HG03060 (cell line): Measurements from ENCODE around the gene TSPAN11.
"Not testable (repeated sequence)": the region's sequence is repeated elsewhere in the genome, so short reads cannot be mapped to it uniquely, and the experiment has no call there.

Experiments used
- ATAC-seq: cut with Tn5 transposase; IDR thresholded peaks from one replicate; pipeline ENCODE4 v1.9.1; 2021; ENCODE audit warnings: low read depth, moderate number of reproducible peaks; ENCODE audit not compliant: unreplicated experiment

The TSPAN11 gene, protein sequence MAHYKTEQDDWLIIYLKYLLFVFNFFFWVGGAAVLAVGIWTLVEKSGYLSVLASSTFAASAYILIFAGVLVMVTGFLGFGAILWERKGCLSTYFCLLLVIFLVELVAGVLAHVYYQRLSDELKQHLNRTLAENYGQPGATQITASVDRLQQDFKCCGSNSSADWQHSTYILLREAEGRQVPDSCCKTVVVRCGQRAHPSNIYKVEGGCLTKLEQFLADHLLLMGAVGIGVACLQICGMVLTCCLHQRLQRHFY

GRCh38 chr12:30926243-30927221 is at the start of gene TSPAN11:
TSPAN11 (plus strand) TSS chr12:30926748; CDS start chr12:30953992, 27,244 bp downstream.
- ATAC-seq, result no peak

DNA sequence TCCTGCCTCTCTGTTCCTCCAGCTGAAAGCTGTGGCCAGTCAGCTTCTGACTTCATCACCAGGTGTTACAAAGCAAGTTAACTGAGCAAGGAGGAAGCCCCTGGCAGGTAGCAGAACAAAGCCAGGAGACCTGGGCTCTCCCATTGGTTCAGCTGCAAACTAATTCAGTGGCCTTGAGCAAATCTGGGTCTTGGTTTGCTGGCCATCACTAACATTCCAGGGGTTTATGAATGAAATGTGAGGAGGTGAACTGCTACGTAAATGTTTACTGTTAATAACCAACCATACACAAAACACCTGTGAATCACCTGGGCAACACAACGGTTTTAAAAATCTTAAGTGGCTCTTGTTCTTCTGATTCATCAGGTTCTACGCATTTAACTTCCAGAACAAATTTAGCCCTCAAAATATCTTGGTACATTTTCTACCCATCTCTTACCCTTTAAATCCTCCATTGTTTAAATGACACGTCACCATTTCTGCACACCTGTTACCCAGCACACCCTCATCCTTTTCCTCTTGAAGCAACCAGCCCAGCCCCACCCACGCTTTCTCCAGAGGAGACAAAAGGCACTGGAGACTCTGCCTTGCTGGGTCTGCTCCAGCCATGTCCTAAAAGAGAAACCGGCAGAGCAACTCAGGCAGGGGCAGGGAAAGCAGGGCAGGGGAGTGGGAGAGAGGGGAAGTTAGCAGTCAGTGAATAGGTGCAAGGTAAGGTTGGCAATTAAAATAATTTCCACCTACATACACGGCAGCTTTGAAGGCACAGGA is 49.3 kb upstream of the TSPAN11 start:
- no peak for ATAC-seq

- ATAC-seq, result no peak
Observed at GRCh38 chr12:30878024-30878423, 48.5 kb upstream of the TSPAN11 start.

DNA sequence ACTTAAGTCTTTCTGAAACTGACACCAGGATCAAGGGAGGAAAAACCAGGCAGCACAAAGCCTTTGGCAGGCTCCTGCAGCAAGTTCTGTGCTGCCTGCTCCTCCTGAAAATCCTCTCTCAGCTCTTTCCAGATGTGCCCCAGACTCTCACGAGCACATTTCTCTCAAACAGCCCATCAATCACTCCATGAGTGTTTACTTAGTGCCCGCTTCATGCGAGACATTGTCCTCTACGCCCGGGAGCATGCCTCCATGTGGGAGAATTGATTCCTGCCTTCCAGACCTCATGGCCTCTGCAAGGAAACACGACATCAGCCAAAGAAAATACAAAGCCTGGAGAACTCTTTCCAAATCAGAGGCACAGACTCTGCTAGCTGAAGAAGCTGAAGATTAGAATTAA is 46.5 kb upstream of the TSPAN11 start:
- ATAC-seq, result no peak

DNA sequence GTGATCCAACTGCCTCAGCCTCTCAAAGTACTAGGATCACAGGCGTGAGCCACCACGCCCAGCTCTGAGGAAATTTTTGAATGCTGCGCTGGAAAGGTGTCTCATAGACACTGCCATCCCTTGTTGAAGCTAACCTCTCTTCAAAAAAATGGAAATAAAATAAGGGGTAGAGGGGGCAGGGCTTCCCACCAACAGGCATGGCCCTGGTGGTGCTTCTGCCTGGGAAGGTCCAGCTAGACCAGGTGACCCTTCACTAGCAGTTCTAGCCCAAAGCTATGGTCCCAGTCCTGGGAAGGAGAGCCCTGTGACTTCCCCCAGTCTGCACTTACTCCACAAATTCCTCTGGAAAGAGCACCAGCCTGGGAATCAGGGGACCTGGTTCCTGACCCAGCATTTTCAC is 45.7 kb upstream of the TSPAN11 start:
- no peak for ATAC-seq

DNA sequence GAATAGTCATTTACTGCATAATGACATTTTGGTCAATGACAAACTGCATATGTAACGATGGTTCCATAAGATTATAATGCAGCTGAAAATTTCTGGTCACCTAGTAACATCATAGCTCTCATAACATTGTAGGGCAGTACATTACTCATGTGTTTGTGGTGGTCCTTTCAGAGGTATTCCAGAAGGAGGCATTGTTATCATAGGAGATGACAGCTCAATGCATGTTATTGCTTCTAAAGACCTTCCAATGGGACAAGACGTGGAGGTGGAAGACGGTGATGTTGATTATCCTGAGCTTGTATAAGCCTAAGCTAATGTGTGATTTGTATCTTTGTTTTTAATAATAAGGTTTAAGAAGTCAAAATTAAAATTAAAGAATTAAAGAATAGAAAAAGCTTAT is 43.8 kb upstream of the TSPAN11 start:
- no peak for ATAC-seq

DNA sequence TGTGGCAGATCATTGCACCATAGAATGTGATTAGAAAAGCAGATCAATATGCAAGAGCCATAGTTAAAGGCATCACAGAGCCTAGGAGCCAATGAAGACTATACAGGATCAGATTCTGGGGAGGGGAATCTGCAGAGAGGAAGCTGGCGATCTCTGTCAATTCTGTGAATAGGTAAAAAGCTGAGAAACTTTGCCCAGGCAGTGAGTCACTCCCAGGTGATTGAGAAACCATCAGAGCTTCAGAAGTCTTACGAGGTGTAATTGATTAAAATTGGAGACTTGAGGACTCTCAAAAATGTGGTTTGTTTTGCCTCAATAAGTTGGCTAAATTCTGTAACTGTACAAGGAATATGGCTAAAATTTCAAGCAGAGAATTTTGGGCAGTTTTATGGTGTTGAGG is 41.7 kb upstream of the TSPAN11 start:
- ATAC-seq, result no peak

- no peak for ATAC-seq
Observed at GRCh38 chr12:30885321-30885720, 41.2 kb upstream of the TSPAN11 start.

GRCh38 chr12:30887226-30887625 is 39.3 kb upstream of the TSPAN11 start:
- ATAC-seq, result no peak

DNA sequence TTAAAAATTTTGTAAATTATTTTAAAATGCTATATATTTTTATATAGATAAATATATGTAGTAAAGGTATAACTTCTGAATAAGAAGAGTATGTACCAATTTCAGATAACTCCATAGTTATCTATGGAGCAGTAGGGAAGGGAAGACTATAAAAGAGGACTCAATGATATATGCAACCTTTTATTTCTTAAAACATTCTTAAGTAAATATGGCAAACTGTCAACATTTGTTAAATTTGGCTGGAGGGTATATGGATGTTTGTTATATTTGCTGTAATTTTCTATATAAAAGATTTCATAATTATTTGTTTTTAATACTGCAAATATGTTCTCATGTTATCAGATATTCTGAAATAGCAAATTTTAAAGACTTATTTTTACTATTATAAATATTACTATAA is 38.3 kb upstream of the TSPAN11 start:
- no peak for ATAC-seq

- not testable (repeated sequence) for ATAC-seq
Observed at GRCh38 chr12:30894531-30894930, 32.0 kb upstream of the TSPAN11 start.

DNA sequence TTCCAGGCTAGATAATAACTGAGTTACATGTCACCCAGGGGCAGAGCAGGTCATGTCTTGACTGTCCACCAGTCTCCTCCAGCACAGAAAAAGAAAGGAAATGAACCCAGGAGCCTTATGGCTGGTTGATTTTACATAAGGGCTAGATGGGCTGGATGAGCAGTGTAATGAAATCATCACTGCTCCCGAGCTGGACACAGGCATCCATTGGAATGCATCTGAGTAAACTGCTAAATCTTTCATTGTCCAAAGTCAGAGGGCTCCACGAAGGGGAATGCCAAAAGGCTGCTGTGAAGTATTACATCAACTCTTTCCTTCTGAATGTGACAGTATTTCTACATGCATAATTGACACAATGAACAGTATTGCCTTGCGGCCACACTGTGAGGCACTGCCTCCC is 30.1 kb upstream of the TSPAN11 start:
- ATAC-seq, result no peak

- ATAC-seq, result no peak
Observed at GRCh38 chr12:30898846-30899245, 27.7 kb upstream of the TSPAN11 start.

- no peak for ATAC-seq
Observed at GRCh38 chr12:30900351-30900750, 26.2 kb upstream of the TSPAN11 start.

- ATAC-seq, result no peak
Observed at GRCh38 chr12:30902001-30902400, 24.5 kb upstream of the TSPAN11 start.

- ATAC-seq, result no peak
Observed at GRCh38 chr12:30902596-30902995, 24.0 kb upstream of the TSPAN11 start.

- no peak for ATAC-seq
Observed at GRCh38 chr12:30905463-30906009, 21.0 kb upstream of the TSPAN11 start.

DNA sequence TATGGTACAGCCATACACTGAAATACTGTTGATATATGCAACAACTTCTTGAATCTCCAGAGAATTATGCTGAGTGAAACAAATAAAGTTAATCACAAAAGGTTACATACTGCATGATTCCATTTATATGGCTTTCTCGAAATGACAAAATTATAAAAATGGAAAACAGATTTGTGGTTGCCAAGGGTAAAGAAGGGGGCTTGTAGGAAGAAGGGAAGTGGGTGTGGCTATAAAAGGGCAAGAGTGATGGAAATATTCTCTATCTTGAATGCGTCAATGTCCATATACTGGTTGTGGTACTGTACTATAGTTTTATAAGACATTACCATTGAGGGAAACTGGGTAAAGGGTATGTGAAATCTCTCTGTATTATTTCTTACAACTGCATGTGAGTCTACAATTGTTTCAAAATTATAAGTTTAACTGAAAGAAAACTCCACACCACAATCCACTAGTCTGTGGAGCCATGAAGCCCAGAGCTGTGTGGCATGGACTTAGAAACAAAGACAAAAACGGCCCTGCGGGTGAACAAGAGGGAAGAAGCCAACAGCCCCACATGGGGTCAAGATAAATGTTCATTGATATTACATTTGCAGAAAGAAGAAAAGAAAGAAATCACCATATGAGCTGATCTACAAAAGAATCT is 18.3 kb upstream of the TSPAN11 start:
- no peak for ATAC-seq

- ATAC-seq, result no peak
Observed at GRCh38 chr12:30908722-30909348, 17.7 kb upstream of the TSPAN11 start.
